NOMO-1 (cell line): ENCODE measurements around the gene RAD23A.

Experiments used
- DNase-seq, 2 experiments: peaks; one replicate each; lab custom pipeline; 2025; ENCODE audit not compliant: unreplicated experiment in 2 of 2; lab: John Stamatoyannopoulos, UW

RAD23A gene

GRCh38 chr19:13001502-13002165 is 56.0 kb downstream of the RAD23A start:
- no peak for DNase-seq

DNA sequence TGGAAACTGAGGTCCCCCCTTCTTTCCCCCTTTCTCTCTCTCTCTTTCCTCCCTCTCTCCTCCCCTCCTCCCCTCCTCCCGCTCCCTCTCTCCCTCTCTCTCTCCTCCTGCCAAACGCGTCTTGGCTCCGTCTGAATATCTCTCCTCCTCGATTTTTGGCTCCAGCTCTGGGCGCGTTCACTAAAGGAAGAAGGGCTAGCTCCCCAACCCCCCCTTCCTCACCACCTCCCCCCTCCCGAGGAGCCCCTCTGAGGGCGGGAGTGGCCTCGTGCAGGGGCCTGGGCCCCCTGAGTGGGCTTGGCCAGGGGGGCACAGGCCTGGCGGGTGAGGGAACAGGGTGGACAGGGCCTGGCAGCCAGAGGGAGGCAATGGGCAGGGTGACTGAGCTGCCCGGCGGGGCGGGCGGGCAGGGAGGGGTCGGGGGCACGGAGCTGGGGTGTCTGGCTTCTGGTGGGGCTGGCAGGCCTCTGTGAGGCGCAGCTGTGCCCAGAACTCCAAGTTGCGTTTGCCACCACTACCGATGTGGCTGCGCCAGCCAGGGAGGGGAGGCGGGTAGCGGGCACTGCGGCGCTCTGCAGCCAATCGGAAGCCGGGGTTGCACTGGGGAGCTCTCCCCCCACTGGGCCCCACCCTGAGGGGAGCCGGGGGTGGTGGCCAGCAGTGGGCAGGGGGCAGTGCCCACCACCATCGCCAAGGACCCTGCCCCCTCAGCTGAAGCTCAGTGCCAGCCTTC is 56.7 kb downstream of the RAD23A start:
- no peak for DNase-seq

GRCh38 chr19:13003081-13003480 is 57.4 kb downstream of the RAD23A start:
- no peak for DNase-seq
